GM21381 (cell line): ENCODE measurements around the gene TGM4.

Experiments
- ATAC-seq: cut with Tn5 transposase; IDR thresholded peaks from one replicate; pipeline ENCODE4 v1.9.1; 2021; ENCODE audit warnings: mild to moderate bottlenecking, moderate library complexity; ENCODE audit not compliant: unreplicated experiment

Gene TGM4

DNA sequence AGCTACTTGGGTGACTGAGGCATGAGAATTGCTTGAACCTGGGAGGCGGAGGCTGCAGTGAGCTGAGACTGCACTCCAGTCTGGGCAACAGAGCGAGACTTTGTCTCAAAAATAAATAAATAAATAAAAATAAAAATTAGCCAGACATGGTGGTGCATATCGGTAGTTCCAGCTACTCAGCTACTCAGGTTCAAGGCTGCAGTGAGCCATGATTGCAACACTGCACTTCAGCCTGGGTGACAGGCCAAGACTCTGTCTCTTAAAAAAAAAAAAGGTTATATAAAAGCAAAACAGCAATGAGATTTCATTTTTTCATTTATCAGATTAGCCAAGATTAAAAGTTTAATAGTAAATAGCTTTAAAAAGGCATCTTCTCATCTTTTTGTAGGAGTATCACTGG lies 2.9 kb downstream of the TGM4 start:
- ATAC-seq: no peak

DNA sequence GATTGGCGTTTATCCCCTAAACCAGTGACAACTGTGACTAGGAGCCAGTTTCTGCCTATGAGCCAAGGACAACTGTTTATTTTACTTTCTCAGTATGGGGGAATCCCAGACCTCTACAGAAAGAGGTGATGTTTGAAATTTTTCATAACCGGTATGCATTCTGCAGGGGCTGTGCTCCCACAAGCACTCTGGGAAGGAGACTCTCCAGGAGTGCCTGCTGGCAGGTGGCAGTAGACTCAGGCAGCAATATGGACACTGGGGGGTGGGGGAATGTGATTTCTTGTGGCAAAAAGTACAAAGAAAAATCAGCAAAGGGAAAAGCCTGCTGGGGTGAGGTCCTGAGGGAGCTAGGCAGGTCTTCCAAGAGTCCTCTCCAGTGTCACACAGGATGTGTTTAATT lies 5.9 kb downstream of the TGM4 start:
- no peak for ATAC-seq

GRCh38 chr3:44883213-44883955 lies 9.0 kb downstream of the TGM4 start:
- no peak for ATAC-seq

GRCh38 chr3:44883999-44884431 lies 9.6 kb downstream of the TGM4 start:
- ATAC-seq: no peak

DNA sequence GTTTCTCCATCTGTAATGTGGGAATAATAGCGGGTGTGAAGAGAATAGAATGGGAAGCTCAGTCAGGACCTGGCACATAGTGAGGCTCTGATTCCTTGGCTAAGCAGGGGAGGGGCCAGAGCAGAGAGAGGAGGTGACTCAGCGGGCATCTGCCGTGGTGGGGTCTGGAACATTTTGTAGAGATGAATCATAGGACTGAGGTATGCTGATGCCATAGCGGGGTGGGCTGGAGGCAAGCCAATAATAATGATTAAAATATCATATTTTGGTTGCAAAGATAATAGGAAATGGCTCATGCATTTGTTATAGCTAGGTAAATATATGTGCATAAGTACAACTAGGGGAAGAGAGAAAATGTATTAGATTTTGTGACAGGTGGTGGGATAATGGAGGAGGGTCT lies 11.2 kb downstream of the TGM4 start:
- no peak for ATAC-seq

- no peak for ATAC-seq
These were observed 12.2 kb downstream of the TGM4 start for GRCh38 chr3:44886561-44886960.

- ATAC-seq: no peak
These were observed 12.7 kb downstream of the TGM4 start for GRCh38 chr3:44887101-44887500.

GRCh38 chr3:44890258-44890657 lies 15.8 kb downstream of the TGM4 start:
- no peak for ATAC-seq

GRCh38 chr3:44890852-44891251 lies 16.4 kb downstream of the TGM4 start:
- ATAC-seq: no peak

DNA sequence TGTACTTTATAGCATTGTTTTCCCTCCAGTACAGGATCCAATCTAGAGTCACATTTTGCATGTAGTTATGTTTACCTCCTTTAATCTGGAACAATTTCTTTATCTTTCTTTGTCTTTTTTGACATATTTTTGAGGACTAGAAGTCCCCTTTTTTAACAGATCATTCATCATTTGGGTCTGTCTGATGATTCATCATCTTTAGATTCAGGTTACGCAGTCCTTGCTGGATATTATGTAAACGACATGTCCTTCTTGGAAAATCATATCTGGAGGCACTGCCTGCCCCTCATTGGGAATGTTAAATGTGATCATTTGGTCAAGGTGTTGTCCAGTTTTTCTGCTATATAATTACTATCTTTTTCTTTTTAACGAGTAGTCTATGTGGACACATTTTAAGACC lies 18.3 kb downstream of the TGM4 start:
- no peak for ATAC-seq

DNA sequence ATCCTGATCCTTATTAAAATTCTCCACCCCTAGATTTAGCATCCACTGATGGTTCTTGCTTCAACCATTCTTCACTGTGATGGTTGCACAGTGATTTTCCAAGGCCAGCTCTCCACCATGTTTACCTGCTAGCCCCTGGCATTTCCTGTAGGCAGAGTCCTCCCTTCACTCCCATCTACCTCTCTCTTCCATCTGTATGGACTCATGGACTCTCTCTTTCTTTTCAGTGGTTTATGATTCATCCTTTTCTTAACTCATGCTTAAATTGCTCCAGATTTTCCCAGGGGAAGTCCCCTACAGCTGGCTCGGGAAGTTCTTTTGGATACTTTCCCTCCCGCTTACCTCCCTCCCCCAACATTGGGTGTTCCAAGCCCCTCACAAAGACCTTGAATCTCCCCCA lies 18.7 kb downstream of the TGM4 start:
- no peak for ATAC-seq

GRCh38 chr3:44894485-44894884 lies 20.1 kb downstream of the TGM4 start:
- no peak for ATAC-seq

- no peak for ATAC-seq
These were observed 22.0 kb downstream of the TGM4 start for GRCh38 chr3:44896440-44896839.

DNA sequence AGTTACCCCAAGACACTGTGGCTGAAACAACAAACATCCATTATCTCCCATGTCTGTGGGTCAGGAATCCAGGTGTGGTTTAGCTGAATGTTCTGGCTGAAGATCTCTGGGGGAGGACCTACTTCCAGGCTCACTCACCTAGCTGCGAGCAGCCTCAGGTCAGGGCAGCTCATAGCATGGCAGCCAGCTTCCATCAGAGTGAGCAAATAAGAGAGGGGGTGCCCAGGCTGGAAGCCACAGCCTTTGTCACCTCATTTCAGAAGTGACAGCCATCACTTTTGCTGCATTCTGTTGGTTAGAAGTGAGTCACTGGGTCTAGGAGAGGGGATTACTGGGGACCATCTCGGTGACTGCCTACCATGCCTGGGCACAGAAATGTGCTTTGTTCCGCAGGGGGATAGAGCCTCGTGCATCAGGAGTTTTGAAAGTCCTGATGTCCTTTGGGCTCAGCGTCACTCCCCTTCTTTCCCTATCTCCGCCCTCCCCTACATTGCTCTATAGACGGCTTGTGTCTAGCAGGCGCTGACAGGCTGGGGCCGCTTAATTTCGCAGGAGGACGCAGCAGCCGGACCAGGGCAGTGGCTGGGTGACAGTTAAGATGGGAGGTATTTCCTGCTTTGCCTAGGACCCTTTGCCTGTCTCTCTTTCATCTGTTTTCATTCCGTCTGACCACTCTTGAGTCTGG lies 25.4 kb downstream of the TGM4 start:
- ATAC-seq: no peak

DNA sequence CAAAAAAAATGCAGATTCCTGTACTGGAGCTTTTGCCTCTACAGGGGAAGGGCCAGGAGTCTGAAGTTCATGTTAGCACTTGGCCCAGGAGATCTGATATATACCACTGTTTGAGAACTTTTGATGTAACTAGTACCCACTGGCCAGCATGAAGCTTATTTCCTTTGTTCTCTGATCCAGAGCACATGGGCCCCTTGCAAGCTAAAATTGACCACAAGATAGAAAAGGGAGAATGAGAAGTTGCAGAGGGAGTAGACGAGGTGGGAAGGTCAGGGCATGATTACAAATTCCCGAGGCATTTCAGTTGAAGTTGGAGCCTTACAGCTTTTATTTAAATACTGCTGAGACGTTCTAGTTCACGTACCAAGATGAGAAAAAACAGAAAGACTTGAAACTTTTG lies 28.2 kb downstream of the TGM4 start:
- ATAC-seq: no peak

GRCh38 chr3:44903314-44903713 lies 28.9 kb downstream of the TGM4 start:
- ATAC-seq: no peak

GRCh38 chr3:44903751-44904150 lies 29.3 kb downstream of the TGM4 start:
- no peak for ATAC-seq

- no peak for ATAC-seq
These were observed 31.2 kb downstream of the TGM4 start for GRCh38 chr3:44905446-44906157.

DNA sequence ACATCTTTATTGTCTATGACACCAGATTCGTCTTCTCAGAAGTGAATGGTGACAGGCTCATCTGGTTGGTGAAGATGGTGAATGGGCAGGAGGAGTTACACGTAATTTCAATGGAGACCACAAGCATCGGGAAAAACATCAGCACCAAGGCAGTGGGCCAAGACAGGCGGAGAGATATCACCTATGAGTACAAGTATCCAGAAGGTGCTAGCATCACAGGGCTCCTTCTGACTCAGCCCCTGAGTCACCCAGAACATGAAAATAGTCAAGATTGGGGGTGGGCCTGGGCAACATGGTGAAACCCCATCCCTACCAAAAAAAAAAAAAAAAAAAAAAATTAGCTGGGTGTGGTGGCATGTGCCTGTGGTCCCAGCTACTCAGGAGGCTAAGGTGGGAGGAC lies 32.6 kb downstream of the TGM4 start:
- ATAC-seq: no peak

DNA sequence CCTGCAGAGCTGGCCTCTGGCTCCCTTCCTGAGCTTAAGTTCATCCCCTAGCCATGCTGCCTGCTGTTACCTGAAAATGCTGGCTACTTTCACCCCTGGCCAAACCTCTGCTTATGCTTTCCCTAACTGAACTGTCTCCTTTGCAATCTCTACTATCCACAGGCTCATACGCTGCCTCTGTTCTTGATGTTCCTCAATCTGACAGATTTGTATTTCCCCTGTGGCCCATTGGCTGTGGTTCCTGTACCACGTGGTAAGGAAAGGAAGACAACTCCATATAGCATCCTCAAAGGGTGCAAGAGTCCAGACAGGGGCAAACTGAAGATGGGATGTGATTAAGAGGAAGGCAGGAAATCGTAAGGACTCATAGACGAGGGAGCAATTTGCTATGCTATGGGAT lies 33.2 kb downstream of the TGM4 start:
- no peak for ATAC-seq

GRCh38 chr3:44909063-44909462 lies 34.7 kb downstream of the TGM4 start:
- no peak for ATAC-seq

GRCh38 chr3:44910693-44911092 lies 36.3 kb downstream of the TGM4 start:
- no peak for ATAC-seq
